Progenitor cell of endocrine pancreas (in vitro differentiated cells): ENCODE measurements around the gene ANXA5. TPM values are rescaled to one million over a fixed set of nuclear protein-coding genes. Genes with fewer than 3 reads are reported as not detected.
A peak's percentile ranks its signal among the peaks of the same experiment; 100 is the strongest.
"Not testable (repeated sequence)": the region's sequence is repeated elsewhere in the genome, so short reads cannot be mapped to it uniquely, and the experiment has no call there.

Experiments
- DNase-seq: peaks from one replicate; pipeline ENCODE4 v3.0.0; 2021; ENCODE audit warnings: low spot score; ENCODE audit not compliant: unreplicated experiment
- H3K27ac Mint-ChIP-seq: 2 replicates; pipeline ENCODE4 v1.8.0; 2021; ENCODE audit warnings: mild to moderate bottlenecking, moderate library complexity, mixed read lengths
- H3K27me3 Mint-ChIP-seq: 2 replicates; pipeline ENCODE4 v1.8.0; 2021; ENCODE audit warnings: mixed read lengths
- H3K36me3 Mint-ChIP-seq: 2 replicates; pipeline ENCODE4 v1.8.0; 2022; ENCODE audit warnings: mixed read lengths; ENCODE audit not compliant: insufficient read depth
- H3K4me1 Mint-ChIP-seq: 2 replicates; pipeline ENCODE4 v1.8.0; 2021; ENCODE audit warnings: low read depth, mixed read lengths
- H3K4me3 Mint-ChIP-seq: 2 replicates; pipeline ENCODE4 v1.8.0; 2021; ENCODE audit warnings: low read depth, mild to moderate bottlenecking, moderate library complexity, mixed read lengths
- H3K9me3 Mint-ChIP-seq: 2 replicates; pipeline ENCODE4 v1.8.0; 2021; ENCODE audit warnings: low read depth, mixed read lengths
- CTCF ChIP-seq: fragments of 200-600 bp; sonication (generic); IDR thresholded peaks from one replicate; pipeline ENCODE4 v1.5.0; 2021; ENCODE audit warnings: antibody characterized with exemption, mild to moderate bottlenecking; ENCODE audit not compliant: unreplicated experiment
- total RNA-seq: library from RNA; stranded (reverse); gene quantifications from 2 replicates; pipeline ENCODE4 v1.2.1, GENCODE V29; 2021

ANXA5 gene
- total RNA-seq, 1 donor from 2014 or later = 203 TPM

- H3K36me3 Mint-ChIP-seq = no peaks in the 10 kb centered on the region
- no peaks in the 10 kb centered on the region for H3K4me1 Mint-ChIP-seq
- no peak overlapping the region for H3K27ac Mint-ChIP-seq
- peaks cover 14% of the 10 kb centered on the region for H3K27me3 Mint-ChIP-seq
- no peaks in the 10 kb centered on the region for H3K9me3 Mint-ChIP-seq
- no peak overlapping the region for H3K4me3 Mint-ChIP-seq
- no peak for TF ChIP-seq CTCF
- no peak for DNase-seq
Observed at GRCh38 chr4:121738780-121739535, 42.2 kb upstream of the ANXA5 start.

- Mint-ChIP-seq H3K36me3 (no peaks in the 10 kb centered on the region), H3K4me3 (no peak overlapping the region), H3K9me3 (no peaks in the 10 kb centered on the region), H3K27me3 (peaks cover 14% of the 10 kb centered on the region), H3K4me1 (no peaks in the 10 kb centered on the region), H3K27ac (no peak overlapping the region)
- TF ChIP-seq CTCF = no peak
- DNase-seq = no peak
Observed at GRCh38 chr4:121737846-121738554, 41.2 kb upstream of the ANXA5 start.

- DNase-seq = peak; percentile 20
- Mint-ChIP-seq H3K27me3 (peaks cover 14% of the 10 kb centered on the region), H3K27ac (no peak overlapping the region), H3K4me1 (peaks cover 3% of the 10 kb centered on the region), H3K36me3 (no peaks in the 10 kb centered on the region), H3K4me3 (no peak overlapping the region), H3K9me3 (no peaks in the 10 kb centered on the region)
- peak; percentile 66 for TF ChIP-seq CTCF
Observed at GRCh38 chr4:121736735-121737351, 40.1 kb upstream of the ANXA5 start.

GRCh38 chr4:121734571-121734970 is 37.8 kb upstream of the ANXA5 start:
- H3K4me1 Mint-ChIP-seq = peaks cover 6% of the 10 kb centered on the region
- no peak for DNase-seq
- H3K36me3 Mint-ChIP-seq = no peaks in the 10 kb centered on the region
- no peak overlapping the region for H3K4me3 Mint-ChIP-seq
- no peak overlapping the region for H3K27ac Mint-ChIP-seq
- TF ChIP-seq CTCF = no peak
- H3K9me3 Mint-ChIP-seq = peaks cover 2% of the 10 kb centered on the region
- peaks cover 14% of the 10 kb centered on the region for H3K27me3 Mint-ChIP-seq

GRCh38 chr4:121733942-121734341 is 37.2 kb upstream of the ANXA5 start:
- TF ChIP-seq CTCF = no peak
- no peak overlapping the region for H3K27ac Mint-ChIP-seq
- H3K27me3 Mint-ChIP-seq = peaks cover 14% of the 10 kb centered on the region
- H3K36me3 Mint-ChIP-seq = no peaks in the 10 kb centered on the region
- no peak for DNase-seq
- peaks cover 6% of the 10 kb centered on the region for H3K4me1 Mint-ChIP-seq
- H3K9me3 Mint-ChIP-seq = peaks cover 2% of the 10 kb centered on the region
- no peak overlapping the region for H3K4me3 Mint-ChIP-seq

GRCh38 chr4:121729753-121730152 is 33.0 kb upstream of the ANXA5 start:
- not testable (repeated sequence) for H3K4me1 Mint-ChIP-seq, DNase-seq, H3K27me3 Mint-ChIP-seq, H3K4me3 Mint-ChIP-seq, H3K9me3 Mint-ChIP-seq, H3K27ac Mint-ChIP-seq, H3K36me3 Mint-ChIP-seq
